H9 (cell line): ENCODE measurements around the gene ANAPC13. TPM values are rescaled to one million over a fixed set of nuclear protein-coding genes. Genes with fewer than 3 reads are reported as not detected.

Experiments
- DNase-seq: peaks from one replicate; pipeline ENCODE4 v3.0.0-alpha.2; 2017
- H2AFZ ChIP-seq: one replicate; pipeline ENCODE4 v1.6.1; 2013; ENCODE audit warnings: mild to moderate bottlenecking, low read length, control low read depth, moderate library complexity
- H2AK5ac ChIP-seq: 2 replicates; pipeline ENCODE4 v1.6.1; 2013; ENCODE audit warnings: low read length, control low read depth, mixed read lengths; ENCODE audit not compliant: insufficient read length
- H2BK120ac ChIP-seq: one replicate; pipeline ENCODE4 v1.6.1; 2013; ENCODE audit warnings: low read depth, mild to moderate bottlenecking, low read length, control low read depth, inconsistent platforms; ENCODE audit not compliant: poor library complexity, severe bottlenecking
- H2BK12ac ChIP-seq: 2 replicates; pipeline ENCODE4 v1.6.1; 2013; ENCODE audit warnings: low read length, control low read depth, mixed read lengths, low read depth; ENCODE audit not compliant: insufficient read length
- H2BK15ac ChIP-seq: 2 replicates; pipeline ENCODE4 v1.6.1; 2013; ENCODE audit warnings: low read depth, low read length, control low read depth
- H2BK20ac ChIP-seq: one replicate; pipeline ENCODE4 v1.6.1; 2013; ENCODE audit warnings: low read depth, mild to moderate bottlenecking, low read length, control low read depth, inconsistent platforms; ENCODE audit not compliant: poor library complexity, severe bottlenecking
- H2BK5ac ChIP-seq: 2 replicates; pipeline ENCODE4 v1.6.1; 2013; ENCODE audit warnings: low read length, control low read depth, mixed read lengths; ENCODE audit not compliant: insufficient read length
- H3K14ac ChIP-seq: 2 replicates; pipeline ENCODE4 v1.6.1; 2013; ENCODE audit warnings: low read length, control low read depth; ENCODE audit not compliant: insufficient read depth
- H3K18ac ChIP-seq: 2 replicates; pipeline ENCODE4 v1.6.1; 2013; ENCODE audit warnings: low read depth, mild to moderate bottlenecking, mixed read lengths, low read length, control low read depth; ENCODE audit not compliant: insufficient read length
- H3K23ac ChIP-seq: 2 replicates; pipeline ENCODE4 v1.6.1; 2013; ENCODE audit warnings: low read length, control low read depth, mixed read lengths, low read depth; ENCODE audit not compliant: insufficient read length
- H3K23me2 ChIP-seq: 2 replicates; pipeline ENCODE4 v1.6.1; 2013; ENCODE audit warnings: low read depth, mild to moderate bottlenecking, mixed read lengths, low read length, control low read depth; ENCODE audit not compliant: insufficient read length, poor library complexity, severe bottlenecking
- H3K27ac ChIP-seq: 2 replicates; pipeline ENCODE4 v1.5.1; 2013; ENCODE audit warnings: low read length, control low read depth, mixed read lengths, low read depth; ENCODE audit not compliant: insufficient read length
- H3K27me3 ChIP-seq: 2 replicates; pipeline ENCODE4 v1.6.1; 2013; ENCODE audit warnings: low read length, control low read depth, inconsistent platforms; ENCODE audit not compliant: insufficient read depth
- H3K4ac ChIP-seq: 2 replicates; pipeline ENCODE4 v1.6.1; 2013; ENCODE audit warnings: low read depth, mild to moderate bottlenecking, control low read depth, inconsistent platforms, low read length, moderate library complexity
- H3K4me1 ChIP-seq: 2 replicates; pipeline ENCODE4 v1.6.1; 2013; ENCODE audit warnings: low read length, control low read depth, inconsistent platforms; ENCODE audit not compliant: insufficient read depth
- H3K4me2 ChIP-seq: 2 replicates; pipeline ENCODE4 v1.6.1; 2013; ENCODE audit warnings: low read length, control low read depth, mixed read lengths; ENCODE audit not compliant: insufficient read length, insufficient read depth
- H3K56ac ChIP-seq: 2 replicates; pipeline ENCODE4 v1.6.1; 2013; ENCODE audit warnings: low read depth, mild to moderate bottlenecking, mixed read lengths, low read length, control low read depth; ENCODE audit not compliant: insufficient read length
- H3K79me1 ChIP-seq: 2 replicates; pipeline ENCODE4 v1.6.1; 2013; ENCODE audit warnings: low read depth, mild to moderate bottlenecking, moderate library complexity, low read length, control low read depth, inconsistent platforms; ENCODE audit not compliant: insufficient read depth, poor library complexity, severe bottlenecking
- H3K79me2 ChIP-seq: 2 replicates; pipeline ENCODE4 v1.6.1; 2013; ENCODE audit warnings: low read length, control low read depth, inconsistent platforms; ENCODE audit not compliant: insufficient read depth
- H3K9ac ChIP-seq: 2 replicates; pipeline ENCODE4 v1.6.1; 2013; ENCODE audit warnings: low read length, control low read depth, mixed read lengths; ENCODE audit not compliant: insufficient read length; ENCODE audit errors: extremely low read depth
- H3K9me3 ChIP-seq: one replicate; pipeline ENCODE4 v1.6.1; 2013; ENCODE audit warnings: low read depth, low read length, inconsistent platforms; ENCODE audit not compliant: control insufficient read depth
- H3T11ph ChIP-seq: one replicate; pipeline ENCODE4 v1.6.1; 2013; ENCODE audit warnings: mild to moderate bottlenecking, low read length, control low read depth, inconsistent platforms
- H4K20me1 ChIP-seq: one replicate; pipeline ENCODE4 v1.6.1; 2013; ENCODE audit not compliant: control insufficient read depth, insufficient read length, insufficient read depth
- H4K5ac ChIP-seq: 2 replicates; pipeline ENCODE4 v1.6.1; 2013; ENCODE audit warnings: low read depth, mild to moderate bottlenecking, mixed read lengths, low read length, control low read depth; ENCODE audit not compliant: insufficient read length
- H4K8ac ChIP-seq: replicated peaks from 2 replicates; pipeline ENCODE4 v1.6.1; 2013; ENCODE audit warnings: low read length, control low read depth, mixed read lengths, low read depth; ENCODE audit not compliant: insufficient read length
- H4K91ac ChIP-seq: 2 replicates; pipeline ENCODE4 v1.6.1; 2013; ENCODE audit warnings: low read depth, mild to moderate bottlenecking, moderate library complexity, mixed read lengths, low read length, control low read depth; ENCODE audit not compliant: insufficient read length
- H3K27ac Mint-ChIP-seq, 3 experiments: 2 replicates in 2 of 3; 3 replicates in 1 of 3; pipeline ENCODE4 v1.8.0; 2020 to 2021; ENCODE audit warnings: mixed read lengths in 3 of 3, mild to moderate bottlenecking in 1 of 3, moderate library complexity in 1 of 3
- H3K27me3 Mint-ChIP-seq: 2 replicates; pipeline ENCODE4 v1.8.0; 2021; ENCODE audit warnings: low read depth, mild to moderate bottlenecking, moderate library complexity, mixed read lengths
- H3K36me3 Mint-ChIP-seq, 3 experiments: 2 replicates in 2 of 3; 3 replicates in 1 of 3; pipeline ENCODE4 v1.8.0; 2020 to 2021; ENCODE audit warnings: low read depth in 3 of 3, mixed read lengths in 3 of 3; ENCODE audit not compliant: insufficient read depth in 1 of 3
- H3K4me1 Mint-ChIP-seq, 2 experiments: 2 replicates each; pipeline ENCODE4 v1.8.0; 2020; ENCODE audit warnings: mixed read lengths in 2 of 2
- H3K4me3 Mint-ChIP-seq, 2 experiments: 2 replicates in 1 of 2; 3 replicates in 1 of 2; pipeline ENCODE4 v1.8.0; 2020 to 2021; ENCODE audit warnings: mild to moderate bottlenecking in 2 of 2, mixed read lengths in 2 of 2, moderate library complexity in 1 of 2
- H3K9me3 Mint-ChIP-seq, 2 experiments: 2 replicates in 1 of 2; 3 replicates in 1 of 2; pipeline ENCODE4 v1.8.0; 2020; ENCODE audit warnings: mild to moderate bottlenecking in 2 of 2, mixed read lengths in 2 of 2, moderate library complexity in 1 of 2
- CTCF ChIP-seq: fragments of 200-600 bp; sonication (generic); conservative IDR thresholded peaks from 3 replicates; pipeline ENCODE4 v1.8.0; 2021; ENCODE audit warnings: antibody characterized with exemption, mild to moderate bottlenecking
- WGBS: extraction: QIAGEN DNeasy Blood & Tissue Kit; methylation state at CpG from one replicate; pipeline ENCODE4 v1.1.7; 2013; ENCODE audit warnings: missing lambda C conversion rate, low lambda C conversion rate, mixed read lengths; ENCODE audit not compliant: insufficient read length; ENCODE audit errors: extremely low coverage; 5-methylcytosine and 5-hydroxymethylcytosine counted together
- total RNA-seq: library from RNA; stranded (reverse); gene quantifications from 2 replicates; pipeline ENCODE4 v1.2.1, GENCODE V29; 2021

Gene ANAPC13
- total RNA-seq, 1 experiment from 2014 or later: 42.8 TPM

- H3K27ac ChIP-seq: no peak overlapping the region
- H3K18ac ChIP-seq: no peak overlapping the region
- H3K9me3 Mint-ChIP-seq: no peaks in the 10 kb centered on the region
- TF ChIP-seq CTCF: no peak
- no peak overlapping the region for H3K4me3 Mint-ChIP-seq
- H4K5ac ChIP-seq: no peak overlapping the region
- H2BK120ac ChIP-seq: no peak overlapping the region
- peaks cover 5 to 15% (median 11%) of the 10 kb centered on the region in 3 experiments; a peak in 5 of 7 replicates for H3K36me3 Mint-ChIP-seq
- no peak overlapping the region for H3K23ac ChIP-seq
- no peak overlapping the region for H3K9ac ChIP-seq
- H4K8ac ChIP-seq: no peak overlapping the region
- H2AK5ac ChIP-seq: no peak overlapping the region
- WGBS: no CpG with 5 or more reads among the region's 6 CpGs
- H2BK20ac ChIP-seq: no peak overlapping the region
- no peak for DNase-seq
- H2BK5ac ChIP-seq: no peak overlapping the region
- no peaks in the 10 kb centered on the region for H4K20me1 ChIP-seq
- no peaks in the 10 kb centered on the region for H3K27me3 Mint-ChIP-seq
- H3K79me2 ChIP-seq: no peaks in the 10 kb centered on the region
- H3K79me1 ChIP-seq: no peaks in the 10 kb centered on the region
- no peaks in the 10 kb centered on the region for H3K4me1 ChIP-seq
- H4K91ac ChIP-seq: no peak overlapping the region
- 0 out of 4 replicates have a peak, but pooled peaks cover 0 to 2% of the 10 kb centered on the region in 2 experiments for H3K4me1 Mint-ChIP-seq
- H3K4me2 ChIP-seq: no peak overlapping the region
- no peak overlapping the region for H3T11ph ChIP-seq
- H2AFZ ChIP-seq: no peak overlapping the region
- H3K27ac Mint-ChIP-seq: no peak overlapping the region
- H3K9me3 ChIP-seq: no peaks in the 10 kb centered on the region
- H3K27me3 ChIP-seq: no peaks in the 10 kb centered on the region
- no peak overlapping the region for H3K14ac ChIP-seq
- no peak overlapping the region for H2BK12ac ChIP-seq
- H3K56ac ChIP-seq: no peak overlapping the region
- no peak overlapping the region for H2BK15ac ChIP-seq
- no peak overlapping the region for H3K4ac ChIP-seq
- H3K23me2 ChIP-seq: no peaks in the 10 kb centered on the region
Measured at GRCh38 chr3:134472831-134473230, 13.0 kb downstream of the ANAPC13 start.
